Smooth muscle cell (in vitro differentiated cells): ENCODE measurements around the gene SFR1. TPM values are rescaled to one million over a fixed set of nuclear protein-coding genes. Genes with fewer than 3 reads are reported as not detected.

Experiments used
- DNase-seq: peaks from one replicate; lab custom pipeline; 2025; ENCODE audit not compliant: unreplicated experiment; lab: John Stamatoyannopoulos, UW
- H2AFZ ChIP-seq: fragments of 200-600 bp; sonication (generic); 2 replicates; pipeline ENCODE4 v1.6.0; 2016; ENCODE audit warnings: antibody characterized with exemption, low read depth, mild to moderate bottlenecking
- H3F3A ChIP-seq: fragments of 200-600 bp; sonication (generic); 2 replicates; pipeline ENCODE4 v1.6.0; 2017; ENCODE audit warnings: antibody characterized with exemption, low read depth
- H3K27ac ChIP-seq: fragments of 200-600 bp; sonication (generic); 2 replicates; pipeline ENCODE4 v1.5.1; 2016; ENCODE audit warnings: low read depth, mild to moderate bottlenecking
- H3K27me3 ChIP-seq: fragments of 200-600 bp; sonication (generic); 2 replicates; pipeline ENCODE4 v1.6.1; 2016; ENCODE audit warnings: low read depth, mild to moderate bottlenecking
- H3K36me3 ChIP-seq: fragments of 200-600 bp; sonication (generic); 2 replicates; pipeline ENCODE4 v1.5.1; 2016; ENCODE audit warnings: low read depth
- H3K4me1 ChIP-seq: fragments of 200-600 bp; sonication (generic); 2 replicates; pipeline ENCODE4 v1.5.1; 2016; ENCODE audit warnings: low read depth
- H3K4me2 ChIP-seq: fragments of 200-600 bp; sonication (generic); 2 replicates; pipeline ENCODE4 v1.6.0; 2016; ENCODE audit warnings: mild to moderate bottlenecking
- H3K4me3 ChIP-seq: fragments of 200-600 bp; sonication (generic); 2 replicates; pipeline ENCODE4 v1.5.1; 2016; ENCODE audit warnings: mild to moderate bottlenecking
- H3K79me2 ChIP-seq: fragments of 200-600 bp; sonication (generic); 2 replicates; pipeline ENCODE4 v1.6.0; 2016; ENCODE audit warnings: low read depth, mild to moderate bottlenecking
- H3K9ac ChIP-seq: fragments of 200-600 bp; sonication (generic); 2 replicates; pipeline ENCODE4 v1.6.0; 2016; ENCODE audit warnings: low read depth
- H3K9me3 ChIP-seq: fragments of 200-600 bp; sonication (generic); replicated peaks from 2 replicates; pipeline ENCODE4 v1.5.1; 2016; ENCODE audit warnings: low read depth
- H4K20me1 ChIP-seq: fragments of 200-600 bp; sonication (generic); 2 replicates; pipeline ENCODE4 v1.6.0; 2016; ENCODE audit warnings: low read depth
- WGBS: methylation state at CpG from one replicate; pipeline ENCODE4 v1.1.7; 2016; ENCODE audit warnings: low lambda C conversion rate; 5-methylcytosine and 5-hydroxymethylcytosine counted together
- polyA plus RNA-seq: library from polyadenylated mRNA; unstranded; fragments of >200 nt; fragmentation: Nextera tagmentation; extraction: Ambion mirVana; gene quantifications from 2 replicates; pipeline ENCODE4 v1.2.1, GENCODE V29; 2016
- total RNA-seq: library from RNA; depleted of rRNA; stranded (reverse); fragments of >200 nt; gene quantifications from 2 replicates; pipeline ENCODE4 v1.2.3, GENCODE V29; 2014
- TF ChIP-seq, protein P1 (sequence below): fragments of 200-600 bp; sonication (generic); IDR thresholded peaks from 2 replicates; pipeline ENCODE4 v1.5.1; 2017; ENCODE audit warnings: borderline replicate concordance, mild to moderate bottlenecking, antibody characterized with exemption; ENCODE audit not compliant: insufficient read depth, poor library complexity, severe bottlenecking

Gene SFR1
- total and polyA plus RNA-seq, 2 experiments from 2014 or later = 5.3 TPM

DNA sequence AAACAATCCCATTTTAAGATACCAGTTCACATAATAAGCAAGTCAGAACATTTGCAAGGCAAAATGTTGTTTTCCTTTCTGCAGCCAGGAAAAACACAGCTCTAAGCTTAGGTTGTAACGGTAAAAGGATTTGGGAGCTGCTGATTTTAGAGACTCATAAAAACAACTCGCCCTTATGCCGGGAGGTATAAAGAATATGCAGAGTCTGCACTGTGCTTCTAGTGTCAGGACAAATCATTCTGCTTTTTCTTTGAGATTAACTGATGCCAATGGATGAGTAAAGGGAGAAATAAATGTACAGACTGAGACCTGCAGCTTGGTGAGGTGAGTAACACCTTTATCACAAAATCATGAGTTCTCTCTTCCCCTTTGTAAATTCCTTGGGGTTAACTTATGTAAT, 2.0 kb upstream of the SFR1 start:
- Histone ChIP-seq H4K20me1 (no peaks in the 10 kb centered on the region), H3K9ac (peak overlapping the region; percentile 99), H2AFZ (peak overlapping the region; percentile 91), H3K4me3 (no peak overlapping the region), H3K79me2 (no peaks in the 10 kb centered on the region), H3F3A (peaks cover 10% of the 10 kb centered on the region), H3K4me1 (peaks cover 23% of the 10 kb centered on the region), H3K36me3 (no peaks in the 10 kb centered on the region), H3K27me3 (no peaks in the 10 kb centered on the region), H3K9me3 (no peaks in the 10 kb centered on the region), H3K4me2 (peak overlapping the region; percentile 93), H3K27ac (peak overlapping the region; percentile 100)
- TF ChIP-seq, protein P1, sequence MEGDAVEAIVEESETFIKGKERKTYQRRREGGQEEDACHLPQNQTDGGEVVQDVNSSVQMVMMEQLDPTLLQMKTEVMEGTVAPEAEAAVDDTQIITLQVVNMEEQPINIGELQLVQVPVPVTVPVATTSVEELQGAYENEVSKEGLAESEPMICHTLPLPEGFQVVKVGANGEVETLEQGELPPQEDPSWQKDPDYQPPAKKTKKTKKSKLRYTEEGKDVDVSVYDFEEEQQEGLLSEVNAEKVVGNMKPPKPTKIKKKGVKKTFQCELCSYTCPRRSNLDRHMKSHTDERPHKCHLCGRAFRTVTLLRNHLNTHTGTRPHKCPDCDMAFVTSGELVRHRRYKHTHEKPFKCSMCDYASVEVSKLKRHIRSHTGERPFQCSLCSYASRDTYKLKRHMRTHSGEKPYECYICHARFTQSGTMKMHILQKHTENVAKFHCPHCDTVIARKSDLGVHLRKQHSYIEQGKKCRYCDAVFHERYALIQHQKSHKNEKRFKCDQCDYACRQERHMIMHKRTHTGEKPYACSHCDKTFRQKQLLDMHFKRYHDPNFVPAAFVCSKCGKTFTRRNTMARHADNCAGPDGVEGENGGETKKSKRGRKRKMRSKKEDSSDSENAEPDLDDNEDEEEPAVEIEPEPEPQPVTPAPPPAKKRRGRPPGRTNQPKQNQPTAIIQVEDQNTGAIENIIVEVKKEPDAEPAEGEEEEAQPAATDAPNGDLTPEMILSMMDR = no peak
- no peak for DNase-seq
- WGBS = 15% methylated on average over 3 of the region's 3 CpGs

DNA sequence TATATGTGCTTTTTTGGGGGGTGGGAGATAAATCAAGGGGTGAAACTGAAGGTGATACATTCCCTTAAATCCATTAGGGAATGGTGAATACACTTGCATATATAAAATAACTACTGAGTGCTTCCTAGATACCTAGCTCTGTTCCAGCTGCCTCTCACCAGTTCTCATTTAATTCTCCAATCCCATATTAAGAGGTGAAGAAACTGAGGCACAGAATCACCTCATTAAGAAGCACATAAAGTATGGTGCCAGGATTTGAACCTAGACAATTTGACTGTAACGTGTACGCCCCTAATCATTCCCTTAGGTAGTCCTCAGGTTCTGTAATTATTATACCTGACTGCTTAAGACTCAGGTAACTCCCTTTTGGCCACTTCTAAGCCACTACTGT, 1.5 kb upstream of the SFR1 start:
- H3K4me1 ChIP-seq = peaks cover 23% of the 10 kb centered on the region
- 58% methylated on average over 2 of the region's 2 CpGs for WGBS

DNA sequence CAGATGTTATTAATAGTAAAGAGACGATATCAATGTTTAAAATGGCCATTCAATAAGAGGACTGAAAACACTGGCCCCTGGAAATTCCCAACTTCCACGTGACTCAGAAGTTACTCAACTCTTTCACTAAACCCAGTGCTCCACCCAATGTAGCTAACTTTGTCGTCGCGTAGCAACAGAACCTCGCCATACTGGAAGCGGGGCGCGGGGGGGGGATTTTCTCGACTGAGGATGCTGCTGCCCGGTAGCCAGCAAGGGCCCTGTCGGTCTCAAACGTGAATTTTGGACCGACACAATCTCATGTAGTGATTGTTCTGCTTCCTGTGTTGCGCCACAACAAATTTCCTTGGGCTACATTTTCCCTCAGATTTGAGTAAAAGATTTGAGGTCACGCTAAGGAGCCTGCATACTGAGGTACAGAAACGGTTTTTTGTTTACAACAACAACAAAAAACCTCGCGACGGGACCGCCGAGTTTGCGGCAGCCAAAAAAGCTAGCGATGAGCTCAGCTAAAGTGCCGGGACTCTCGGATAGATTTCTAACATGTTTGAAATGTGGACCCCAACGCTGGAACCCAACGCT, 977 bp upstream of the SFR1 start:
- Histone ChIP-seq H3F3A (peaks cover 10% of the 10 kb centered on the region), H2AFZ (peak overlapping the region; percentile 91), H3K4me3 (peak overlapping the region; percentile 77), H3K79me2 (no peaks in the 10 kb centered on the region), H3K4me2 (peak overlapping the region; percentile 93), H3K4me1 (peaks cover 23% of the 10 kb centered on the region), H3K27ac (peak overlapping the region; percentile 100), H3K9ac (peak overlapping the region; percentile 99), H4K20me1 (no peaks in the 10 kb centered on the region), H3K27me3 (no peaks in the 10 kb centered on the region), H3K36me3 (no peaks in the 10 kb centered on the region), H3K9me3 (no peaks in the 10 kb centered on the region)
- WGBS = 1% methylated on average over 28 of the region's 28 CpGs
- TF ChIP-seq, protein P1 = no peak
- DNase-seq = peak; percentile 62

More for the DNA sequence above, 1.5 kb upstream of the SFR1 start:
- Histone ChIP-seq H3K9me3 (no peaks in the 10 kb centered on the region), H3K4me3 (peak overlapping the region; percentile 77), H3K79me2 (no peaks in the 10 kb centered on the region), H3K9ac (peak overlapping the region; percentile 99), H3F3A (peaks cover 10% of the 10 kb centered on the region), H3K27me3 (no peaks in the 10 kb centered on the region), H4K20me1 (no peaks in the 10 kb centered on the region), H3K27ac (peak overlapping the region; percentile 100), H3K36me3 (no peaks in the 10 kb centered on the region), H3K4me2 (peak overlapping the region; percentile 93), H2AFZ (peak overlapping the region; percentile 91)
- TF ChIP-seq, protein P1 = no peak
- no peak for DNase-seq
